ENCODE data around the gene ZGPAT.

ZGPAT gene

GRCh38 chr20:63678667-63679465, 29.0 kb upstream of the ZGPAT start:
- DNase-seq (ENCODE audit: low read depth), result no peak

- no peak for DNase-seq (ENCODE audit: low read depth)
Observed at GRCh38 chr20:63679799-63680305, 28.0 kb upstream of the ZGPAT start.

- no peak for DNase-seq (ENCODE audit: low read depth)
Observed at GRCh38 chr20:63680427-63680826, 27.4 kb upstream of the ZGPAT start.

- no peak for DNase-seq (ENCODE audit: low read depth)
Observed at GRCh38 chr20:63680857-63681608, 26.8 kb upstream of the ZGPAT start.

- no peak for DNase-seq (ENCODE audit: low read depth)
Observed at GRCh38 chr20:63681609-63682142, 26.2 kb upstream of the ZGPAT start.

- no peak for DNase-seq (ENCODE audit: low read depth)
Observed at GRCh38 chr20:63682384-63683139, 25.3 kb upstream of the ZGPAT start.

GRCh38 chr20:63685269-63686026, 22.4 kb upstream of the ZGPAT start:
- no peak for DNase-seq (ENCODE audit: low read depth)

- no peak for DNase-seq (ENCODE audit: low read depth)
Observed at GRCh38 chr20:63686094-63686491, 21.7 kb upstream of the ZGPAT start.

GRCh38 chr20:63686492-63687321, 21.1 kb upstream of the ZGPAT start:
- no peak for DNase-seq (ENCODE audit: low read depth)

GRCh38 chr20:63687419-63688178, 20.2 kb upstream of the ZGPAT start:
- no peak for DNase-seq (ENCODE audit: low read depth)

- no peak for DNase-seq (ENCODE audit: low read depth)
Observed at GRCh38 chr20:63688228-63689045, 19.4 kb upstream of the ZGPAT start.

- DNase-seq (ENCODE audit: low read depth), result no peak
Observed at GRCh38 chr20:63689046-63690002, 18.5 kb upstream of the ZGPAT start.

GRCh38 chr20:63690003-63690897, 17.6 kb upstream of the ZGPAT start:
- no peak for DNase-seq (ENCODE audit: low read depth)

GRCh38 chr20:63690898-63691710, 16.7 kb upstream of the ZGPAT start:
- DNase-seq (ENCODE audit: low read depth), result no peak

GRCh38 chr20:63691711-63692435, 16.0 kb upstream of the ZGPAT start:
- DNase-seq (ENCODE audit: low read depth), result no peak
